ENCODE data around the gene DNASE1L3.
"Not testable (repeated sequence)": the region's sequence is repeated elsewhere in the genome, so short reads cannot be mapped to it uniquely, and the experiment has no call there.

The DNASE1L3 gene

GRCh38 chr3:58215317-58216025 lies 4.7 kb upstream of the DNASE1L3 start:
- Histone ChIP-seq H3K4me3 (ENCODE audit: insufficient read depth, low read depth, low read length) (no peak overlapping the region), H3K4me1 (ENCODE audit: control insufficient read depth, insufficient read depth, low read length) (peaks cover 6% of the 10 kb centered on the region), H3K36me3 (ENCODE audit: control insufficient read depth, insufficient read depth, low read length) (no peaks in the 10 kb centered on the region), H3K27me3 (ENCODE audit: control insufficient read depth, insufficient read depth, low read length, poor library complexity, severe bottlenecking) (no peaks in the 10 kb centered on the region), H3K9me3 (ENCODE audit: control insufficient read depth, low read length) (no peaks in the 10 kb centered on the region), H3K27ac (ENCODE audit: insufficient read depth, low read depth, low read length, poor library complexity, severe bottlenecking) (no peak overlapping the region)
- WGBS, 2 experiments = 88 to 92% methylated on average over 10 of the region's 10 CpGs

GRCh38 chr3:58214484-58215316 lies 3.9 kb upstream of the DNASE1L3 start:
- H3K4me1 ChIP-seq (ENCODE audit: control insufficient read depth, insufficient read depth, low read length) = peaks cover 6% of the 10 kb centered on the region
- no peaks in the 10 kb centered on the region for H3K27me3 ChIP-seq (ENCODE audit: control insufficient read depth, insufficient read depth, low read length, poor library complexity, severe bottlenecking)
- no peaks in the 10 kb centered on the region for H3K9me3 ChIP-seq (ENCODE audit: control insufficient read depth, low read length)
- no peak overlapping the region for H3K4me3 ChIP-seq (ENCODE audit: insufficient read depth, low read depth, low read length)
- H3K27ac ChIP-seq (ENCODE audit: insufficient read depth, low read depth, low read length, poor library complexity, severe bottlenecking) = no peak overlapping the region
- WGBS, 2 experiments = 79 to 86% methylated on average over 7 of the region's 7 CpGs
- no peaks in the 10 kb centered on the region for H3K36me3 ChIP-seq (ENCODE audit: control insufficient read depth, insufficient read depth, low read length)

- no peaks in the 10 kb centered on the region for H3K9me3 ChIP-seq (ENCODE audit: control insufficient read depth, low read length)
- no peaks in the 10 kb centered on the region for H3K36me3 ChIP-seq (ENCODE audit: control insufficient read depth, insufficient read depth, low read length)
- H3K27me3 ChIP-seq (ENCODE audit: control insufficient read depth, insufficient read depth, low read length, poor library complexity, severe bottlenecking) = no peaks in the 10 kb centered on the region
- WGBS, 2 experiments = 82 to 84% methylated on average over 3 of the region's 3 CpGs
- no peaks in the 10 kb centered on the region for H3K4me1 ChIP-seq (ENCODE audit: control insufficient read depth, insufficient read depth, low read length)
- H3K27ac ChIP-seq (ENCODE audit: insufficient read depth, low read depth, low read length, poor library complexity, severe bottlenecking) = no peak overlapping the region
- H3K4me3 ChIP-seq (ENCODE audit: insufficient read depth, low read depth, low read length) = no peak overlapping the region
Observed at GRCh38 chr3:58209933-58210332, 839 bp downstream of the DNASE1L3 start.

GRCh38 chr3:58207954-58208353 lies 2.8 kb downstream of the DNASE1L3 start:
- 90 to 92% methylated on average over 4 of the region's 4 CpGs for WGBS, 2 experiments
- Histone ChIP-seq H3K36me3 (ENCODE audit: control insufficient read depth, insufficient read depth, low read length) (no peaks in the 10 kb centered on the region), H3K4me1 (ENCODE audit: control insufficient read depth, insufficient read depth, low read length) (no peaks in the 10 kb centered on the region), H3K4me3 (ENCODE audit: insufficient read depth, low read depth, low read length) (no peak overlapping the region), H3K9me3 (ENCODE audit: control insufficient read depth, low read length) (no peaks in the 10 kb centered on the region), H3K27ac (ENCODE audit: insufficient read depth, low read depth, low read length, poor library complexity, severe bottlenecking) (no peak overlapping the region), H3K27me3 (ENCODE audit: control insufficient read depth, insufficient read depth, low read length, poor library complexity, severe bottlenecking) (no peaks in the 10 kb centered on the region)

- H3K4me1 ChIP-seq (ENCODE audit: control insufficient read depth, insufficient read depth, low read length) = no peaks in the 10 kb centered on the region
- no peak overlapping the region for H3K4me3 ChIP-seq (ENCODE audit: insufficient read depth, low read depth, low read length)
- no peak overlapping the region for H3K27ac ChIP-seq (ENCODE audit: insufficient read depth, low read depth, low read length, poor library complexity, severe bottlenecking)
- no peaks in the 10 kb centered on the region for H3K36me3 ChIP-seq (ENCODE audit: control insufficient read depth, insufficient read depth, low read length)
- no peaks in the 10 kb centered on the region for H3K9me3 ChIP-seq (ENCODE audit: control insufficient read depth, low read length)
- WGBS, 2 experiments = 95 to 96% methylated on average over 5 of the region's 5 CpGs
- no peaks in the 10 kb centered on the region for H3K27me3 ChIP-seq (ENCODE audit: control insufficient read depth, insufficient read depth, low read length, poor library complexity, severe bottlenecking)
Observed at GRCh38 chr3:58206406-58207011, 4.3 kb downstream of the DNASE1L3 start.

GRCh38 chr3:58205981-58206380 lies 4.8 kb downstream of the DNASE1L3 start:
- Histone ChIP-seq H3K36me3 (ENCODE audit: control insufficient read depth, insufficient read depth, low read length) (no peaks in the 10 kb centered on the region), H3K4me3 (ENCODE audit: insufficient read depth, low read depth, low read length) (no peak overlapping the region), H3K27me3 (ENCODE audit: control insufficient read depth, insufficient read depth, low read length, poor library complexity, severe bottlenecking) (no peaks in the 10 kb centered on the region), H3K27ac (ENCODE audit: insufficient read depth, low read depth, low read length, poor library complexity, severe bottlenecking) (no peak overlapping the region), H3K9me3 (ENCODE audit: control insufficient read depth, low read length) (no peaks in the 10 kb centered on the region), H3K4me1 (ENCODE audit: control insufficient read depth, insufficient read depth, low read length) (no peaks in the 10 kb centered on the region)
- 89% methylated on average over 4 of the region's 4 CpGs for WGBS, 2 experiments

- Histone ChIP-seq H3K9me3 (ENCODE audit: control insufficient read depth, low read length) (no peaks in the 10 kb centered on the region), H3K36me3 (ENCODE audit: control insufficient read depth, insufficient read depth, low read length) (no peaks in the 10 kb centered on the region), H3K4me3 (ENCODE audit: insufficient read depth, low read depth, low read length) (no peak overlapping the region), H3K4me1 (ENCODE audit: control insufficient read depth, insufficient read depth, low read length) (no peaks in the 10 kb centered on the region), H3K27ac (ENCODE audit: insufficient read depth, low read depth, low read length, poor library complexity, severe bottlenecking) (no peak overlapping the region), H3K27me3 (ENCODE audit: control insufficient read depth, insufficient read depth, low read length, poor library complexity, severe bottlenecking) (no peaks in the 10 kb centered on the region)
- 92 to 94% methylated on average over 4 of the region's 4 CpGs for WGBS, 2 experiments
Observed at GRCh38 chr3:58204720-58205119, 6.1 kb downstream of the DNASE1L3 start.

GRCh38 chr3:58203541-58203940 lies 7.2 kb downstream of the DNASE1L3 start:
- Histone ChIP-seq H3K9me3 (ENCODE audit: control insufficient read depth, low read length) (no peaks in the 10 kb centered on the region), H3K27me3 (ENCODE audit: control insufficient read depth, insufficient read depth, low read length, poor library complexity, severe bottlenecking) (no peaks in the 10 kb centered on the region), H3K4me1 (ENCODE audit: control insufficient read depth, insufficient read depth, low read length) (no peaks in the 10 kb centered on the region), H3K27ac (ENCODE audit: insufficient read depth, low read depth, low read length, poor library complexity, severe bottlenecking) (no peak overlapping the region), H3K36me3 (ENCODE audit: control insufficient read depth, insufficient read depth, low read length) (no peaks in the 10 kb centered on the region), H3K4me3 (ENCODE audit: insufficient read depth, low read depth, low read length) (no peak overlapping the region)
- 93 to 96% methylated on average over 4 of the region's 4 CpGs for WGBS, 2 experiments

- no peaks in the 10 kb centered on the region for H3K4me1 ChIP-seq (ENCODE audit: control insufficient read depth, insufficient read depth, low read length)
- no peak overlapping the region for H3K27ac ChIP-seq (ENCODE audit: insufficient read depth, low read depth, low read length, poor library complexity, severe bottlenecking)
- H3K4me3 ChIP-seq (ENCODE audit: insufficient read depth, low read depth, low read length) = no peak overlapping the region
- H3K9me3 ChIP-seq (ENCODE audit: control insufficient read depth, low read length) = no peaks in the 10 kb centered on the region
- H3K36me3 ChIP-seq (ENCODE audit: control insufficient read depth, insufficient read depth, low read length) = no peaks in the 10 kb centered on the region
- H3K27me3 ChIP-seq (ENCODE audit: control insufficient read depth, insufficient read depth, low read length, poor library complexity, severe bottlenecking) = no peaks in the 10 kb centered on the region
- WGBS, 2 experiments = 87 to 89% methylated on average over 9 of the region's 9 CpGs
Observed at GRCh38 chr3:58202917-58203360, 7.8 kb downstream of the DNASE1L3 start.

- not testable (repeated sequence) for H3K27ac ChIP-seq (ENCODE audit: insufficient read depth, low read depth, low read length, poor library complexity, severe bottlenecking); H3K4me3 ChIP-seq (ENCODE audit: insufficient read depth, low read depth, low read length); H3K27me3 ChIP-seq (ENCODE audit: control insufficient read depth, insufficient read depth, low read length, poor library complexity, severe bottlenecking); H3K4me1 ChIP-seq (ENCODE audit: control insufficient read depth, insufficient read depth, low read length); H3K9me3 ChIP-seq (ENCODE audit: control insufficient read depth, low read length); H3K36me3 ChIP-seq (ENCODE audit: control insufficient read depth, insufficient read depth, low read length)
- WGBS, 2 experiments = 86 to 95% methylated on average over 3 of the region's 3 CpGs
Observed at GRCh38 chr3:58201451-58201850, 9.3 kb downstream of the DNASE1L3 start.

Data from ectodermal cell (in vitro differentiated cells).